GM10266 (cell line): ENCODE data around the gene DCANP1.

Experiments used
- DNase-seq: peaks from one replicate; pipeline ENCODE4 v3.0.0; 2012; ENCODE audit errors: extremely low spot score
- CTCF ChIP-seq: IDR thresholded peaks from 2 replicates; pipeline ENCODE4 v1.5.1; 2012; ENCODE audit warnings: mild to moderate bottlenecking, low read depth; ENCODE audit not compliant: control insufficient read depth, insufficient read depth; ENCODE audit errors: missing control alignments

The DCANP1 gene

GRCh38 chr5:135434591-135435466 is 12.3 kb downstream of the DCANP1 start:
- no peak for TF ChIP-seq CTCF
- DNase-seq, result no peak

- no peak for DNase-seq
- no peak for TF ChIP-seq CTCF
Measured at GRCh38 chr5:135433681-135434426, 13.3 kb downstream of the DCANP1 start.

GRCh38 chr5:135432113-135432512 is 15.0 kb downstream of the DCANP1 start:
- no peak for TF ChIP-seq CTCF
- DNase-seq, result no peak

GRCh38 chr5:135430135-135430437 is 17.1 kb downstream of the DCANP1 start:
- TF ChIP-seq CTCF, result no peak
- no peak for DNase-seq

GRCh38 chr5:135429301-135430134 is 17.6 kb downstream of the DCANP1 start:
- DNase-seq, result no peak
- no peak for TF ChIP-seq CTCF

- DNase-seq, result no peak
- no peak for TF ChIP-seq CTCF
Measured at GRCh38 chr5:135428586-135428985, 18.6 kb downstream of the DCANP1 start.
